Omental fat pad (tissue), 4 donors: ENCODE measurements around the gene NHSL2. TPM values are rescaled to one million over a fixed set of nuclear protein-coding genes. Genes with fewer than 3 reads are reported as not detected.

Experiments used
- ATAC-seq: fragments of 150-250 bp; one replicate; pipeline ENCODE4 v1.9.1; 2016; ENCODE audit warnings: mild to moderate bottlenecking, moderate library complexity; ENCODE audit not compliant: low FRiP score
- DNase-seq: peaks from one replicate; pipeline ENCODE4 v3.0.0-alpha.2; 2019; ENCODE audit warnings: low spot score
- total RNA-seq, 4 donors: library from RNA; depleted of rRNA; stranded (reverse); fragments of >200 nt; gene quantifications; one replicate each; pipeline ENCODE4 v1.1.0, GENCODE V29; 2016
- TF ChIP-seq, protein P1 (sequence below), 3 donors: fragments of 450-650 bp; IDR thresholded peaks; one replicate each; pipeline ENCODE4 v1.5.1; 2016 to 2017; ENCODE audit warnings: antibody characterized with exemption in 3 of 3, mild to moderate bottlenecking in 3 of 3, moderate library complexity in 2 of 3

Gene NHSL2
- total RNA-seq, 4 donors from 2014 or later = 12.8 to 20.2 (median 14.0) TPM

DNA sequence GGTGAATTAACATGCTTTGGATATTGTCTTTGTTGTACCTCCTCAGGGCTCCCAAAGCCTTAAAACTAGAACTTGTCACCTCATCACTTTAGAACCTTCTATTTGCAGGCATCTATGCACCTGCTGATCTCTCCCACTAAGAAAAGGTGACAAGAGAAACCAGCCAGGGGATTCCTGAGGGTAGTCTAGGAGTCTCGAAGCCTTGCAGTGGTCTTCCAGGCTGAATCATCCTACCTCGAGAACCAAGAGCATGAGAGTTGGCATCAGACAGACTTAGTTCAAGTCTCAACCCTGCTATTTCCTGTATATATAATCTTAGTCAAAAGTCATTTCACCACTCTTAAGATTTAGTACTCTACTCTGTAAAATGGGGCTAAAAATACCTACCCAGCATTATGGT is 191.5 kb downstream of the NHSL2 start:
- DNase-seq = no peak
- ATAC-seq = no peak
- TF ChIP-seq, protein P1, sequence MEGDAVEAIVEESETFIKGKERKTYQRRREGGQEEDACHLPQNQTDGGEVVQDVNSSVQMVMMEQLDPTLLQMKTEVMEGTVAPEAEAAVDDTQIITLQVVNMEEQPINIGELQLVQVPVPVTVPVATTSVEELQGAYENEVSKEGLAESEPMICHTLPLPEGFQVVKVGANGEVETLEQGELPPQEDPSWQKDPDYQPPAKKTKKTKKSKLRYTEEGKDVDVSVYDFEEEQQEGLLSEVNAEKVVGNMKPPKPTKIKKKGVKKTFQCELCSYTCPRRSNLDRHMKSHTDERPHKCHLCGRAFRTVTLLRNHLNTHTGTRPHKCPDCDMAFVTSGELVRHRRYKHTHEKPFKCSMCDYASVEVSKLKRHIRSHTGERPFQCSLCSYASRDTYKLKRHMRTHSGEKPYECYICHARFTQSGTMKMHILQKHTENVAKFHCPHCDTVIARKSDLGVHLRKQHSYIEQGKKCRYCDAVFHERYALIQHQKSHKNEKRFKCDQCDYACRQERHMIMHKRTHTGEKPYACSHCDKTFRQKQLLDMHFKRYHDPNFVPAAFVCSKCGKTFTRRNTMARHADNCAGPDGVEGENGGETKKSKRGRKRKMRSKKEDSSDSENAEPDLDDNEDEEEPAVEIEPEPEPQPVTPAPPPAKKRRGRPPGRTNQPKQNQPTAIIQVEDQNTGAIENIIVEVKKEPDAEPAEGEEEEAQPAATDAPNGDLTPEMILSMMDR (IDR thresholded peaks at IDR 0.05) = no peak

DNA sequence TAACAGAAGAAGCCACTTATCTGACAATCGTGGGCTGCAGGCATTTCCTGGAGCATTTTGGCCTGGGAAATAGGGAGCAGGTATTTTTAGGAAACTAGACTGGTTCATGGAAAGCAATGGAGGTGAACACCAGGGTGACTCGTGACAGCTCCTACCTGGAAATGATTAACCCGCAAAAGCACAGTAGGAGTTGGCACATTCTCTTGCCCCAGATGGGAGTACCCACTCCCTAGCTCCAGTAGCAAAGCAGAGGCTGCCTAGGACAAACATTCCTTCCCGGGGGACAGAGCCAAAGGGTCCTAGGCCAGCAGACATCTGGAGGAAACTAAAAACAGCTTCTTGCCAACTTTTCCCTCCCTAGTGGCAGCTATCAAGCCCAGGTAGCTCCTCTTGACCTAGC is 192.1 kb downstream of the NHSL2 start:
- DNase-seq (no peak), ATAC-seq (no peak)
- TF ChIP-seq, protein P1 (IDR thresholded peaks at IDR 0.05) = no peak

DNA sequence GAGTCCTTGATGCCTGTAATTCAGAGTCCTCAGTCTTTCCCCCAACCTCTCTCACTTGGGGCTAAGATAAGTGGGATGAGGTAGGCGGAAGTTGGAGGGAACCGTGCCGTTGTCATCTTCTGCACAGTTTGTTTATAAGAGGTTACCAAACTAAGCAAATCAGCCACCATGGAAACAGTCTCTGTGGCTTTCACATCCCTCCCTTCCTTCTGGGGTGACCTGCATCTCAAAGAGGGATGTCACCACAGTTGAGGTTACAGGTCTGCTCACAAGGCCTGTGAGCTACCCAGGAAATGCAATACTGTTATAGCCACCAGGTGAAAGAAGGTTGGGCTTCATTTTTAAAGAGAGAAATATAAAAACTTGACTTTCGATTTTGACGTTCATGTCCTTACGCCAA is 194.8 kb downstream of the NHSL2 start:
- TF ChIP-seq, protein P1 (IDR thresholded peaks at IDR 0.05) = no peak
- ATAC-seq = no peak
- DNase-seq = no peak

DNA sequence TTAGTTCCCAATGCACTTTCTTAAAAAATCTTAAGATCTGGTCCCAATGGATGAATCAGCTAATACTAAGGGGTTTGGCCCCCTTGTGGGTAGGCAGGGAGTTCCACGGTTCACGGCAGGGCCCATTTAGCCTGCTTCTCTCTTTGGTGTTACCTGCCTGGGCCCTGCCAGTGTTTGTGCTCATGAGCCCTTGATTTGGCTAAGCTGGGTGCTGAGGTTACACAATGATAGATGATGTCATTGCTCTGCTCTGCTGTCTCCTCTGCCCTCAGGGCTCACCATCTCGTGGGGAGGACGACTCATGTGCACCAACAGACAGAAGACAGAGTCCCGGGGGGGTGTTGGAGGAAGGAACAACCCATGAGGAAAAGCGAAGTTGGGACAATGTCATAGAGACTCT is 196.7 kb downstream of the NHSL2 start:
- ATAC-seq (no peak), DNase-seq (no peak)
- TF ChIP-seq, protein P1 (IDR thresholded peaks at IDR 0.05) = no peak

DNA sequence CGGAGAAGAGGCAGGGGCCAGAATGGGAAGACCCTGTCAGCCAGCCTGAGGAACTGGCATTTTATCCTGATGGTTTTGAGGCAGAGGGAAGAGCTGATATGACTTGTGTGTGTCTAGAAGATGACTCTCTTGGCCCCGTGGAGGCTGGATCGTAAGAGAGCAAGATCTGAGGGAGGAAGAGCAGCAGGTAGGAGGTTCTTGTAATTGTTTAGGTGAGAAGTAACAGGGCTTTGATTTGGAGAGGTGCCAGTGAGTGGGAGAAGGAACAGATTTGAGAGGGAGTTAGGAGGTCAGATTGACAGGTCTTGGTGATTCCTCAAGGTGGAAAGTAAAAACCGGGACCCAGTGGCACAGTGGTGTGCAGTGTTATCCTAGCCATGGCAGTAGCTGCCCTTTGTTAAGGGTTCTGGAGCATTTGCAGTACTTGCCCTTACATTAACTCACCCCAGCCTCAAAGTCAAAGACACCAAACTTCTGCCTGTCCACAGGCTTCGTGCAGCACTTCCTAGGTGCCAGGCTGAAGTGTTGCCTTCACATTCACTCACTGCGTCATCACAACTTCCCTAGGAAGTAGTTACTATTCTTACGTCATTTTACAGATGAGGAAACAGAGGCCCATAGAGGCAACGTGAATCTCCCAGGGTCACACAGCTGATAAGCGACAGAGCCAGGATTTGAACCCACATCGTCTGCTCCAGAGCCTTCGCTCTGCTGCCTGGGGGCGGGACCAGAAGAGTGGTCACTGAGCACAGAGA is 197.4 kb downstream of the NHSL2 start:
- TF ChIP-seq, protein P1 (IDR thresholded peaks at IDR 0.05) = no peak
- ATAC-seq (no peak), DNase-seq (no peak)

DNA sequence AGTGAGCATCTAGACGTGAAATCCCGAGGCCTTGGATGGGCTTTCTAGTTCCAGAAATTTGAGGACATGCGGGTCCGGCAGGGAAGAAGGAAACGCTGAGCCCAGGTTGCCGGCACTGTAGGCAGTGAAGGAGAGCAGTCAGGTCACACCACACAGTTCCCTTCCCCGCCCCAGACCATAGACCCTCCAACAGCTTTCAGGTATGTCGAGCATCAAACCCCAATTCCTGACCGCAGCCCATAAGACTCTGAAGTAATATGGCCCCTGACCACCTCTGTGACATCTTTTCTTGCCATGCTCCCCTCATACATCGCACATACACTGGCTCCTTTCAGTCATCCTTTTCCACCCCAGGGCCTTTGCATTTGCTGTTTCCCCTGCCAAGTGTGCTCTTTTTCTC is 198.0 kb downstream of the NHSL2 start:
- TF ChIP-seq, protein P1 (IDR thresholded peaks at IDR 0.05) = no peak
- DNase-seq (no peak), ATAC-seq (no peak)
